DND-41 (cell line): Measurements from ENCODE around the gene RASD1.

Experiments
- EZH2 ChIP-seq: IDR thresholded peaks from 3 replicates; pipeline ENCODE4 v1.6.1; 2012; ENCODE audit warnings: borderline replicate concordance, low read depth, mild to moderate bottlenecking, moderate library complexity, low read length, inconsistent platforms; ENCODE audit not compliant: severe bottlenecking
- TF ChIP-seq, protein P1 (sequence below): IDR thresholded peaks from 2 replicates; pipeline ENCODE4 v1.5.1; 2012; ENCODE audit warnings: borderline replicate concordance, low read length, moderate library complexity, mild to moderate bottlenecking; ENCODE audit not compliant: poor library complexity, severe bottlenecking; ENCODE audit errors: extremely low read depth

DNA sequence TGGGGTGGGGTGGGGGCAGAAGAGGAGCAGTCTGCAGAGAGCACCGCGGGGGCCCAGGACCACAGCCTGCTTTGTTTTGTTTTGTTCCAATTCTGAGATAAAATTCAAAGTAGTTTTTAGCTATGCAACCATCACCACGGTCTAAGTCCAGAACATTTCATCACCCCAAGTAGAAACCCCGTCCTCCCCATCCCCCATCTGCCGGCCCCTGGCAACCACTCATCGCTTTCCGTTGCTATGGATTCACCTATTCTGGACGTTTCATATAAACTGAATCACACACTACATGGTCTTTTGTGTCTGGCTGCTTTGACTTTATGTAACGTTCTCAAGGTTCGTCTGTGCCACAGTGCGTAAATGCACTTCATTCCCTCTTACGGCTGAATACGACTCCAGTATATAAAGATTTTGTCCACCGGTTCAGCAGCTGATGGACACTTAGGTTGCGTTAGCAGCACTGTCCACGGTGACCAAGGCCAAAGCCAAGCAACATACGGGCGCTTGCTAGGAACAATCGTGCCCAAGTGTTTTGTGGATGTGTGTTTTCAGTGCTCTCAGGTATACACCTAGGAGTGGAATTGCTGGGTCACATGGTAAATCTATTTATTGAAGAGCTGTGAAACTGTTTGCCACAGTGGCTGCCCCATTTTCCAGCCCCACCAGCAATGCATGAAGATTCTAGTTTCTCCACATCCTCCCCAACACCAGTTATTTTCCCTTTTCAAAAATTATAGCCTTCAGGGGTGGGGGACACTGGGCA, 27.7 kb upstream of the RASD1 start:
- TF ChIP-seq, protein P1, sequence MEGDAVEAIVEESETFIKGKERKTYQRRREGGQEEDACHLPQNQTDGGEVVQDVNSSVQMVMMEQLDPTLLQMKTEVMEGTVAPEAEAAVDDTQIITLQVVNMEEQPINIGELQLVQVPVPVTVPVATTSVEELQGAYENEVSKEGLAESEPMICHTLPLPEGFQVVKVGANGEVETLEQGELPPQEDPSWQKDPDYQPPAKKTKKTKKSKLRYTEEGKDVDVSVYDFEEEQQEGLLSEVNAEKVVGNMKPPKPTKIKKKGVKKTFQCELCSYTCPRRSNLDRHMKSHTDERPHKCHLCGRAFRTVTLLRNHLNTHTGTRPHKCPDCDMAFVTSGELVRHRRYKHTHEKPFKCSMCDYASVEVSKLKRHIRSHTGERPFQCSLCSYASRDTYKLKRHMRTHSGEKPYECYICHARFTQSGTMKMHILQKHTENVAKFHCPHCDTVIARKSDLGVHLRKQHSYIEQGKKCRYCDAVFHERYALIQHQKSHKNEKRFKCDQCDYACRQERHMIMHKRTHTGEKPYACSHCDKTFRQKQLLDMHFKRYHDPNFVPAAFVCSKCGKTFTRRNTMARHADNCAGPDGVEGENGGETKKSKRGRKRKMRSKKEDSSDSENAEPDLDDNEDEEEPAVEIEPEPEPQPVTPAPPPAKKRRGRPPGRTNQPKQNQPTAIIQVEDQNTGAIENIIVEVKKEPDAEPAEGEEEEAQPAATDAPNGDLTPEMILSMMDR: no peak
- TF ChIP-seq EZH2: no peak
